HL-60/S4 (cell line): ENCODE results near the gene SRCIN1.

ENCODE experiments used
- in situ Hi-C: fragments of 300-500 bp; cut with MboI; formaldehyde crosslinking; loops from 2 replicates; pipeline ENCODE4 v1.14.3; 2022; ENCODE audit warnings: low sequenced_read_pairs

SRCIN1 gene

GRCh38 chr17:38600416-38600815 is 5.3 kb downstream of the SRCIN1 start:
- in situ Hi-C loops: no loop called here

GRCh38 chr17:38599398-38599856 is 6.3 kb downstream of the SRCIN1 start:
- in situ Hi-C loops: no loop called here

- in situ Hi-C loops: no loop called here
Measured at GRCh38 chr17:38598995-38599394, 6.8 kb downstream of the SRCIN1 start.

DNA sequence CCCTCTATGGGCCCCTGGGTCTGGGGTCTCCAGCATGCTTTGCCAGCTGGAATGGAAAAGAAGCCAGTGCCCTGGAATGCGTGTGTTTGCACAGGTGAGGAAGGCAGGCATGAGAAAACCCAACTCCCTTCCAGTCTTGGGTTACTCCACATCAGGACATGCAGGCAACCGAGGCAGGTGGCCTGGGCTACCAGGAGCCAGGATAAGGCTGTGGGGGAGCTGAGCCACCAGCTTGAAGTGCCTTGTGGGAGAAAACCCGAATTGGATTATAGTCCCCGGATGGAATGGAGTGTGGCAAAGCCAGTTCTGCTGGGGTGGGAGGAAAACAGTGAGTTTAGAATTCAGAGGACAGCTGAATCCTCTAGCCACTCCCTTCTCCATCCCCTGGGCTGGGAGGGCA is 7.2 kb downstream of the SRCIN1 start:
- in situ Hi-C loops: no loop called here

GRCh38 chr17:38597375-38597774 is 8.4 kb downstream of the SRCIN1 start:
- in situ Hi-C loops: no loop called here

- in situ Hi-C loops: no loop called here
Measured at GRCh38 chr17:38596651-38597050, 9.1 kb downstream of the SRCIN1 start.

GRCh38 chr17:38595892-38596291 is 9.9 kb downstream of the SRCIN1 start:
- in situ Hi-C loops: no loop called here

- in situ Hi-C loops: no loop called here
Measured at GRCh38 chr17:38594152-38594551, 11.6 kb downstream of the SRCIN1 start.

DNA sequence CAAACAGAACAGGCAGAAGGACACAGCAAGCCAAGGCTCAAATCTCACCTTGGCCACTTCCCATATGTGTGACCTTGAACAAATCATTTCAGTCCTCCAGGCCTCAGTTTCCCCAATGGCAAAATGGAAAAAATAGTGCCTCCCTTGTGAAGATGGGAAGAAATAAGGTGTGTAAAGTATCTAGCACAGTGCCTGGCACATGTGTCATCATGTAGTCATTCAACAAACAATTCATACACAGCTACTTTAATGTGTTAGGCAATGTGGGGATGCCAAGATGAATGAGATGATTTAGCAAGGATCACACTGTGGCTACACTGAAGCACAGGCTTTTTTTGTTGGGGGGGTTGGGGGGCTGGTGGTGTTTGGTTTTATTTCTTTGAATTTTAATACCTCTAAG is 13.3 kb downstream of the SRCIN1 start:
- in situ Hi-C loops: no loop called here

GRCh38 chr17:38591759-38592241 is 14.0 kb downstream of the SRCIN1 start:
- in situ Hi-C loops: no loop called here

DNA sequence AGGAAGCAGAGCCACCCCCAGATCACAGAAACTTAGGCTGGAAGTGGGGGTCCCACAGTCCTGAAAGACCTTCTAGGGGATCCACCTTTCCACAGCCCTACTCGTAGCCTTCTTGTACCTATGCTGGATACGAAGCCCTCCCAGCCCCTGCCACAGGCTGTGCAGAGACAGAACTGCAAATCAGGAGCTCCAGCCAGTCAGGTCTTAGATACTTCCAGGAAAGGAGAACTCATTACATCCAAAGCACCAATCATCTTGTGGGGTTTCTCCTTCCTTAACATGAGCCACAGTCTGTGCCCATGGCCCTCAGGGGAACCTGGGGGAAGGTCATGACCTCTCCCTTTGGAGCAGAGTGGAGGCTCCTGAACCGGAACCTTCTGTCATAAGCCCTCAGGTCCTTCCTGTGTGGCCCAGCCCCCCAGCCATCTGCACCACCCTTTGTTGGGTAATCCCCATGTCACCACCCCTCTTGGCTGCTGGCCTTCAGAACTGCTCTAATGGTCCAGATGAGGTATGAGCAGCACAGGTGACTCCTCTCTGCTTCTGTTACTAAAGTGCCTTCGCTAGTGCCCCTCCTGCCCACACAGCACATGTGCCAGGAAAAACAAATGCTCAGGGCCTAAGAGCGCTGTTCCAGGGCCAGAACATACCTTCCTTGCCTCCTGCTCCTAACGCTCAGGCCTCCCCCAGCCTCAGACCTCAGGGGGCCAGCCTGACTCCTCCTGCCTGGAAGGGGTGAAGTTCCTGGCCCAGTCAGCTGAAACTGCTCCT is 14.6 kb downstream of the SRCIN1 start:
- in situ Hi-C loops: no loop called here

DNA sequence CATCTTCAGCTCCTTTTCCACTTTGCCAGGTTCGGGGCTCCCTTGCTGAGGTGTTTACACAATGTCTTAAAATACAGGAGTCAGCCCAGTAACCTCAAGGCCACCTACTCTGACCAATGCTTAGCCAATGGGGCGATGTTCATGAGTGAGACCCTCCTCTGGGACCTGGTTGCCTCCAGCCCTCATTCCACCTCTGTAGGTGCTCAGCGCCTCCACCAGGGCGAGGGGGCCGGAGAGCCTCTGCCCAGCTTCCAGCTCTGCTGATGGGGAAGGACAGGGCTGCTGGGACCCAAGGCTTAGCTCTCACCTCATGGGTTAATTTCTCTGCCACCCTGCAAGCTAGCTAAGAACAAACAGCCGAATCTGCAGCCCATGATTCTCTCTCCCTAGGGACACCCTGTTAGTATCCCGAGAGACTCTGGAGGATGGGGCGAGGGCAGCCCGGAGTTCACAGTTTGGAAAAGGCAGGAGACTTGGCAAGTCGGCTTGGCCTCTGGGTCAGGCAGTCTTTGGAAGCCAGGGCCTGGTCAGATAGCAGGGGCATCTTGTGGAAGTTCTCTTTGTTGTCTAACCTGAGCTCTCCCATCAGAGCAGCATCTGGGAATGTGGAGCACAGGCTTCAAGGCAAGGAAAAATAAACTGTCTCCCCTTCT is 16.2 kb downstream of the SRCIN1 start:
- in situ Hi-C loops: loop anchor here (10.0 kb wide), 1 partner anchor 175 kb away; no protein-coding TSS in a partner anchor

DNA sequence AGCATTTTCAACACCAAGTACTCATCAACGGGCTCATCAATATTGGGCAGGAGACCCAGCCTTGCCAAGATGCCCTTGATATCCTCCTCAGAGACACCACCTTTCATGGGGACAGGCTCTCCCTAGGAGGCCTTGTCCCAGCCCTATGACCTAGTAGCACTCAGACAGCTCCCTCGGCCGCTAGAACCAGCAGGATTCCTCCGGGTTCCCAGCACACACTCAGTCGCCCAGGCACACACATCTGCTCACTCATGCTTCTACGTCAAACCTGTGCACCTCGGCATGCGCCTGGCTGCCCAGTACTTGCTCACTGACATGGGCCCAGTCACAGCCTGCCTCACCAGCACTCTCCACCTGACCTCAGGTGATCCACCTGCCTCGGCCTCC is 17.0 kb downstream of the SRCIN1 start:
- in situ Hi-C loops: loop anchor here (10.0 kb wide), 1 partner anchor 174 kb away; no protein-coding TSS in a partner anchor

GRCh38 chr17:38587947-38588787 is 17.6 kb downstream of the SRCIN1 start:
- in situ Hi-C loops: loop anchor here (10.0 kb wide), 1 partner anchor 173 kb away; no protein-coding TSS in a partner anchor

- in situ Hi-C loops: loop anchor here (10.0 kb wide), 1 partner anchor 172 kb away; no protein-coding TSS in a partner anchor
Measured at GRCh38 chr17:38587203-38587602, 18.5 kb downstream of the SRCIN1 start.

- in situ Hi-C loops: loop anchor here (10.0 kb wide), 1 partner anchor 172 kb away; no protein-coding TSS in a partner anchor
Measured at GRCh38 chr17:38586788-38587187, 19.0 kb downstream of the SRCIN1 start.

GRCh38 chr17:38585918-38586529 is 19.7 kb downstream of the SRCIN1 start:
- in situ Hi-C loops: loop anchor here (10.0 kb wide), 1 partner anchor 171 kb away; no protein-coding TSS in a partner anchor

GRCh38 chr17:38585056-38585917 is 20.5 kb downstream of the SRCIN1 start:
- in situ Hi-C loops: loop anchor here (10.0 kb wide), 1 partner anchor 170 kb away; no protein-coding TSS in a partner anchor

DNA sequence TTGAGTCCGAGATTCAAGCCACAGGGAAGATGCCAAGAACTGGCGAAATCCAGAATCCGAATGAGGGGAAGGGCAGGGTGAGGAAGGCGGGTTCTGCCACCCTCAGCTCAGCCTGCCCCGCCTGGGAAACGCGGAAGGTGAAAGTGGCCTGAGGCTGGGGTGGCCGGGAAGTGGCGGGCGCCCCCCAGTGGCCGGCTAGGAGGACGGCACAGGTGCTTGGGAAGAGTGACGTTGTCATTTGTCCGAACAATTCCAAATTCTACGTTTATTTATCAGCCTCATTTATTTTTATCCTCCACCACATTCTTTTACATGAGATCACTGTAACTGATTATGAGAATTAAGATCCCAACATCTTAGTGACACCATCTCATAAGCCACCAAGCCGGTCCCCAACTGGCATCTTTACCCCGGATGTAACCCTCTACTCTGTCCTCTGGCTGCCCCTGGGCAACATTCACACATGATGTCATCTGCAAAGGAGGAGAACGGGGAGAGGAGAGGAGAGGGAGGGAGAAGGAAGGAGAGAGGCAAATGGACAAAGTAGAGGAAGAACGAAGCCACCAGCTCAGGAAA is 21.3 kb downstream of the SRCIN1 start:
- in situ Hi-C loops: loop anchor here (10.0 kb wide), 1 partner anchor 170 kb away; no protein-coding TSS in a partner anchor
